Stimulated activated CD8-positive, alpha-beta memory T cell treated with anti-CD3 and anti-CD28 coated beads, Interleukin-12 subunit alpha, Interleukin-12 subunit beta, amount 100 ng/mL, for 24 hours (primary cell): Measurements from ENCODE around the gene LY6G5C.

Source experiments
- DNase-seq: peaks from one replicate; pipeline ENCODE4 v3.0.0-alpha.2; 2020; ENCODE audit errors: extremely low read depth

LY6G5C gene

DNA sequence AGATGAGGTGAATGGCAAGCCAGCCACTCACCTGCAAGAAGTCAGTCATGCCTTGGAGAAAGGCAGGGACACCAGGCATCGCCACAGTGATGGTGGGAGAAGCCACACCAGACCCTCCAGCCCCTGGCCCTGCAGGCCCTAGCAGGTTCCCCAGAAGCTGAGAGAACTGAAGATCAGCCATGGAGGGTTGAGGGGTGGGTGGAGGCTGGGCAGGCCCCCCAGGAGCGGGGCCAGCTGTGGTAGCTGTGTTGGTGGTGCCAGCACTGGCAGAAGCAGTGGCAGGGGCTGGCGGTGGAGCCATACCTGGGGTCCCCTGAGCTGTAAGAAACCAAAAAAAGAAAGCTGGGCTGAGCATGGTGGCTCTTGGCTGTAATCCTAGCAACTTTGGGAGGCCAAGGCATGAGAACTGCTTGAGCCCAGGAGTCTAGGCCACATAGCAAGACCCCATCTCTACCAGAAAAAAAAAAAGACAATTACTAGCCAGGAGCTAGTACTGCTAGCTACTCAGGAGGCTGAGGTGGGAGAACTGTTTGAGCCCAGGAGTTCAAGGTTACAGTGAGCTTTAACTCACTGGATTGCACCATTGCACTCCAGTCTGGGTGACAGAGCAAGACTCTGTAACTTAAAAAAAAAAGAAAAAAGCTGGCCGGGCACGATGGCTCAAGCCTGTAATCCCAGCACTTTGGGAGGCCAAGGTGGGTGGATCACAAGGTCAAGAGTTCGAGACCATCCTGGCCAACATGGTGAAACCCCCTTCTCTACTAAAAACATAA lies 37.9 kb downstream of the LY6G5C start:
- no peak for DNase-seq

DNA sequence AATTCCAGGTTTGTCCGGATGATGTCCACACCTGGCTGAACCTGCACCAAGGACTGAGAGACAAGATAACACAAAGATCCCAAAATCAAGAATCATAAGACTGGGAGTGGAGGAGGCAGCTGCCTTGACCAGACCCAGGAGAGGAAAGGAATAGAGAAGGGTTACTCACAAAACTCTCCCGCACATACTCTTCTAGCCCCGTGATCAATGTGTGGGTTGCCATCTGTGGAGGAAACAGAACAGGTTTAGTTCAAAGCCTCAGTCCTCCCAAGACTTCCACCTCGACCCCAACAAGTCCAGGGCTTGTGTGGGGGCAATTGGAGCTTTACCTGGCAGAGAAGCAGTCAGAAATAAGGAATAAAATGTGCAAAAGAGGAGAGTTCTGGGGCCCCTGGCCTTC lies 39.5 kb downstream of the LY6G5C start:
- no peak for DNase-seq

DNA sequence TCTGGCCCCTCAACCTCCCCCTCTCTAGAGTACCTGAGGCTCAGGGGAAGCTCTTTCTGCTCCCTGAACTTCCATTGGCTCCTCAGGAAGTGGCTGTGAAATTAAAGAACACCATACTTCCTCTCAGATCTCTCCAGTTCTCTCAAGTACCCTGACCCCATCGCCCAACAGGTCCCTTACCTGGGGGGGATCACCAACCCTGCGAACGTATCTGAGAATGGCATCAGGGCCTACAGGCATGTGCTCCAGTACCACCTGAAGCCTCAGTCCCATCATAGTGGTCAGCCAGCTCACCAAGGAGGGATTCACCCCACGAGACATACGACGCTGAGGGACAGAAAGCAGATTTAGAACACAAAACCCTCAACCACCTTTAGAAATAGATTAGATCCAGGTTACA lies 40.3 kb downstream of the LY6G5C start:
- DNase-seq = no peak

DNA sequence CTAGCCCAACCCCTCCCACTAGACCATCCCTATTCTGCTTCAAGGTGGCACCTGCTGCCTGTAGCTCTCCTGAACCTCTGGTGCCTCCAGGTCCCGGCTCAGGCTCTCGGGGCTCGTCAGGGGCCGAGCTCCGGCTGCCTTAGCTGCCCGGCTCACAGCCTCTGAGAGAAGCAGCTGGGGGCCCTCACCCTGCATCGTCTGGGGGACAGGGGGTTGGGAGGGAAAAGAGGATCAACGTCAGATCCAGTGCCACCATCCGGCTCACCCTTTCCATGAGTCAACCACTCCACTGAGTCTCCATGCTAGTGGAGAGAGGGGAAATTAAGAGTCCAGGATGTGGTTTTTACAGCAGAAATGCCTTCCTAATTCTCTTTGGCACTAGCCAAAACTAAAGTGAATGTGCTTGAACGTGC lies 41.4 kb downstream of the LY6G5C start:
- DNase-seq = no peak

DNA sequence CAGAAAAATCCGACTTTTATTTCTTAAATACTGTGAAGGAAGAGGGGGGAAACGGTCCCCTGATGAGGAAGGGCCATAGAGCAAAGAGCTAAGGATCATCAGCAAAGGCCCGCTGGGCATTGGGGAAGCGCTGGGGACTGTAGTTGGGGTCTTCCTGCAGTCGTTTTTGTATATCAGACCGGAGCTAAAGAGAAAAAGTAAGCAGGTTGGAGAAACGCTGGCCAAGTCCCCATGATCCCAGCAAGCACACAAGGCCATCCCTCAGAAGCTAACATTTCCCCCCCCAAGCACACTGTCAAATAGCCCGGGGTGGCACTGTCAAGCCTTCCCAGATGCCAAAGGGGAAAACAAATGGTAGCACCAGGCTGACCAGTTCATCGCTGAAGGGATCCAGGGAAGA lies 41.8 kb downstream of the LY6G5C start:
- DNase-seq = no peak

DNA sequence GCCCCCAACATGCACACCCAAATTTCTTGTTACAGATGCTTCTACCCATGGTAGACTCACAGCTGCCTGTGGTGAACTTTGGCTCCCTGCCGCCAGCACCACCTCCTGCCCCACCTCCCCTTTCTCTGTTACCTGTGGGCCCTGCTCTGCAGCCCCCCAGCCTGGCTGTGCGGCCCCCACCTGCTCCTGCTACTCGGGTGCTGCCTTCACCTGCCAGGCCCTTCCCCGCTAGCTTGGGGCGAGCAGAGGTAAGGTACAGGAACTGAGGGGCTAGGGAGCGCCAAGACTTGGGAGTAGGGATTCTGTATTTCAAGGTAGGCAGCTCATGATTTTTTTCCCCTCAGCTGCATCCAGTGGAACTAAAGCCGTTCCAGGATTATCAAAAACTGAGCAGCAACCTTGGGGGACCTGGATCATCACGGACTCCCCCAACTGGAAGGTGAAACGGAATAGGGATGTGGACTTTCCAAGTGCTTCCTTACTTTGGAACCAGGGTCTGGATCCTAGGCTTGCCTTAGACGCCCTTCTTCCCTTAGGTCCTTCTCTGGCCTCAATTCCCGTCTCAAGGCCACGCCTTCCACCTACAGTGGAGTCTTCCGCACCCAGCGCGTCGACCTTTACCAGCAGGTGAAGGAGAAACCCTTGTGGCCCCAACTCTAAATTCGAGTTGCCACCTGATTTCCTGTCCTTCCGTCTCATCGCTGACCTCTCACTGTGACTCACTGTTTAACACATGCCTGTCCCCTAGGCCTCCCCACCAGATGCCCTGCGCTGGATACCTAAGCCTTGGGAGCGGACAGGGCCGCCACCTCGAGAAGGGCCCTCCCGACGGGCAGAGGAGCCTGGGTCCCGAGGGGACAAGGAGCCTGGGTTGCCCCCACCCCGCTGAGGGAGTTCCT lies 43.9 kb downstream of the LY6G5C start:
- DNase-seq = no peak

DNA sequence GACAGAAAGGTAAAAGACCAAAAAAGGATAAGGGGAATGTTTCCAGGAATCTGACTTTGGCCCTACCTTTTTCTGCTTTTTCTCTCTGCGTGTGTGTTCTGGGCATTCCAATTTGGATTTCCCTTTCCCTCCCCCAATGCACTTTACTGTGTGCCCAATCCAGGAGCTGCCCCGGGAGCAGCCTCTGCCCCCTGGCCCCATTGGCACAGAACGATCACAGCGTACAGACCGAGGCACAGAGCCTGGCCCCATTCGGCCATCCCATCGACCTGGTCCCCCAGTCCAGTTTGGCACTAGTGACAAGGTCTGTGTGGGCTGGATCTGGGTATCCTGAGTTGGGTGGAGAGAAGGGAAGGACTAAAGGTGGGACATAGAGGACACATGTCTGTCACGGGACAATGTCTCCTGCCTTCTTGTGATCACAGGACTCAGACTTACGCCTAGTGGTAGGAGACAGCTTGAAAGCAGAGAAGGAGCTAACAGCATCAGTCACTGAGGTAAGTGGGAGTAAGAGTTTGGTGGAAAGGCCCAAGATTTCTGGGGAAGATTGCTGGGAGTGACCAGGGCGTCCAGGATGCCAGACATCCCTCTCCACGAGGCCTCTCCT lies 45.8 kb downstream of the LY6G5C start:
- no peak for DNase-seq

DNA sequence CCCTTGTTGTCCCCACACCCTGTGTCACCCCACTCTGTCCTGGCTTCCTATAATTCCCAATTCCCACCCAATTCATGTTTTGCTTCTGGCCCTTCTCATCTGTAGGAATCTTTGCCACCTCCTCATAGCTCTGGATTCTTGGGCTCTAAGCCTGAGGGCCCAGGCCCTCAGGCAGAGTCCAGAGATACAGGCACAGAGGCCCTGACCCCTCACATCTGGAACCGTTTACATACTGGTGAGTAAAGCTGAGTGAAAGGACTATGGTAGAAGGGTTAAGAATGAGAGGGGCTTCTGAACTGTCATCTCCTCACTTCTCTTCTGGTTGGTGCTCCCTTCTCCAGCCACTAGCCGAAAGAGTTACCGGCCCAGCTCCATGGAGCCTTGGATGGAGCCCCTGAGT lies 46.7 kb downstream of the LY6G5C start:
- no peak for DNase-seq

DNA sequence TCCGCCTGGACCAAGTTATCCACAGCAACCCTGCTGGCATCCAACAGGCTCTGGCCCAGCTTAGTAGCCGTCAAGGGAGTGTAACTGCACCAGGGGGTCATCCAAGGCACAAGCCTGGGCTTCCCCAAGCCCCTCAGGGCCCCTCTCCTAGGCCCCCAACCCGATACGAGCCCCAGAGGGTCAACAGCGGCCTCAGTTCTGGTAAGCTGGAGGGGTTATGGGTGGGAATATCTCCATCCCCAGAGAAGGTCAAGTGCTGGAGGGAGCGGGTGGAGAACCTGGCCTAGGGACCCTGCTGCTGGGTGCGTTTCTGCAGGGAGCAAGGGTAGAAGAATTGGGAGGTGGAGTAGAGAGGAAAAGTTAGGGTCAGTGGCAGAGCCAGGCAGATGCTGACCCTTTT lies 47.4 kb downstream of the LY6G5C start:
- no peak for DNase-seq

DNA sequence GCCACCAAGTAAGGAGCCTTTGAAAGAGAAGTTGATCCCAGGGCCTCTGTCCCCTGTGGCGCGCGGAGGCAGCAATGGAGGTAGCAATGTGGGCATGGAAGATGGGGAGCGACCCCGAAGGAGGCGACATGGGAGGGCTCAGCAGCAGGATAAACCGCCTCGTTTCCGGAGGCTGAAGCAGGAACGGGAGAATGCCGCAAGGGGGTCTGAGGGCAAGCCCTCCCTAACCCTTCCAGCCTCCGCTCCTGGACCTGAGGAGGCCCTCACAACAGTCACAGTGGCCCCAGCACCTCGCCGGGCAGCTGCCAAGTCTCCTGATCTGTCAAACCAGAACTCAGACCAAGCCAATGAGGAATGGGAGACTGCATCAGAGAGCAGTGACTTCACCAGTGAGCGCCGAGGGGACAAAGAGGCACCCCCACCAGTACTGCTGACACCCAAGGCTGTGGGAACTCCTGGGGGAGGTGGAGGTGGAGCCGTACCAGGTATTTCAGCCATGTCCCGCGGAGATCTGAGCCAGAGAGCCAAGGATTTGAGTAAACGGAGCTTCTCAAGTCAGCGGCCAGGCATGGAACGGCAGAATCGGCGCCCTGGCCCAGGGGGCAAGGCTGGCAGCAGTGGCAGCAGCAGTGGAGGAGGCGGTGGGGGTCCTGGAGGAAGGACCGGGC lies 48.5 kb downstream of the LY6G5C start:
- DNase-seq = no peak

DNA sequence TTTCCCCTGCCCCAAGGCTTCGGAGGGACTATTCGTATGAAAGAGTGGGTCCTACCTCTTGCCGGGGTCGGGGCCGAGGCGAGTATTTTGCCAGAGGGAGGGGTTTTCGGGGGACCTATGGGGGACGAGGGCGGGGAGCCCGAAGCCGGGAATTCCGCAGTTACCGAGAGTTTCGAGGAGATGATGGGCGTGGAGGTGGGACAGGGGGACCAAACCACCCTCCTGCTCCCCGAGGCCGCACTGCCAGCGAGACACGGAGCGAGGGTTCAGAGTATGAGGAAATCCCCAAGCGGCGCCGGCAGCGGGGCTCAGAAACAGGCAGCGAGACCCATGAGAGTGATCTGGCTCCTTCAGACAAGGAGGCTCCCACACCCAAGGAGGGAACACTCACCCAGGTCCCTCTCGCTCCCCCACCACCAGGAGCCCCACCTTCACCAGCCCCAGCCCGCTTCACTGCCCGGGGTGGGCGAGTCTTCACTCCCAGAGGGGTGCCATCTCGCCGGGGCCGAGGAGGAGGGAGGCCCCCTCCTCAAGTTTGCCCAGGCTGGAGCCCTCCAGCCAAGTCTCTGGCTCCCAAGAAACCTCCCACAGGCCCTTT lies 49.1 kb downstream of the LY6G5C start:
- no peak for DNase-seq

DNA sequence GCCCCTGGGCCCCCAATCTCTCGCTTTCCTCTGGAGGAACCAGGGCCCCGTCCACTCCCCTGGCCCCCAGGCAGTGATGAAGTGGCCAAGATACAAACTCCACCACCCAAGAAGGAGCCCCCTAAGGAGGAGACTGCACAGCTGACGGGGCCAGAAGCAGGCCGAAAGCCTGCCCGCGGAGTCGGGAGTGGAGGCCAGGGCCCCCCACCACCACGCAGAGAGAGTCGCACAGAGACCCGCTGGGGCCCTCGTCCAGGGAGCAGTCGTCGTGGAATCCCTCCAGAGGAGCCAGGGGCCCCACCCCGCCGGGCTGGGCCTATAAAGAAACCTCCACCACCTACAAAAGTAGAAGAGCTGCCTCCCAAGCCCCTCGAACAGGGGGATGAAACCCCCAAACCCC lies 49.7 kb downstream of the LY6G5C start:
- DNase-seq = no peak

DNA sequence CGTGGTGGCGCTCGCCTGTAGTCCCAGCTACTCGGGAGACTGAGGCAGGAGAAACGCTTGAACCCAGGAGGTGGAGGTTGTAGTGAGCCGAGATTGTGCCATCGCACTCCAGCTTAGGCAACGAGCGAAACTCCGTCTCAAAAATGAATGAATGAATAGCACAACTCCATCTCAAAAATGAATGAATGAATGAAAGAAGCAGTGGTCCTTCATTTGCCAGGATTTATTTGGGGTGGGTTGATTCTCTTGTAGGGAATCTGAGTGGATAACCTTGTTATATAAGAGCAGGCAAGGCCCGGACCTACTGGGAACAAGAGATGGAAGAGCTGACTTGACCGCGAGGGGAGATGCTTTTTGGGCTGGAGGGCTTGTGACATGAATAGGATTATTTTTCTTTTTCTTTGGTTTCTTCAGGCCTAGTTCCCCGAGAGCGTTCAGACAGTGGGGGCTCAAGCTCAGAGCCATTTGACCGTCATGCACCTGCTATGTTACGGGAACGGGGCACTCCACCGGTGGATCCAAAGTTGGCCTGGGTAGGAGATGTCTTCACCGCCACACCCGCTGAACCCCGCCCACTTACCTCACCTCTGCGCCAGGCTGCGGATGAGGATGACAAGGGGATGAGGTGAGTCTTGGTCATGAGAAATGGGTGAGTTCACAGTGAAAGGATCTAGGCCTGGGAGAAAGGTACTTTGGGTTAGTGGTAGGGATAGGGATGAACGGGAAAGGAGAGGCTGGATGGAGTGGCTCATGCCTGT lies 50.5 kb downstream of the LY6G5C start:
- no peak for DNase-seq

DNA sequence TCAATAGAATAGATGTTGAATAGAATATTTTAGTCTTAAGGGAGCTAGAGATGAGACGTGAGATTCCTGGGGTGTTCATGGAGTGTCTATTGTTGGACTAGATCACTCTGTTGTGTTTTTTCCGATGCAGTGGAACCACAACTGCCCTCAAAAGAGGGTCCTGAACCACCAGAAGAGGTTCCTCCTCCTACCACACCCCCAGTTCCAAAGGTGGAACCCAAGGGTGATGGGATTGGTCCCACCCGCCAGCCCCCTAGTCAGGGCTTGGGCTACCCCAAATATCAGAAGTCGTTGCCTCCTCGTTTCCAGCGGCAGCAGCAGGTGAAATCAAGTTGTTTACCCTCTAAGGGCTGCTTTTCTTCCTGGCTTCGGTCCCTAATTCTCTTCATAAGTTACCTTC lies 51.9 kb downstream of the LY6G5C start:
- DNase-seq = no peak

DNA sequence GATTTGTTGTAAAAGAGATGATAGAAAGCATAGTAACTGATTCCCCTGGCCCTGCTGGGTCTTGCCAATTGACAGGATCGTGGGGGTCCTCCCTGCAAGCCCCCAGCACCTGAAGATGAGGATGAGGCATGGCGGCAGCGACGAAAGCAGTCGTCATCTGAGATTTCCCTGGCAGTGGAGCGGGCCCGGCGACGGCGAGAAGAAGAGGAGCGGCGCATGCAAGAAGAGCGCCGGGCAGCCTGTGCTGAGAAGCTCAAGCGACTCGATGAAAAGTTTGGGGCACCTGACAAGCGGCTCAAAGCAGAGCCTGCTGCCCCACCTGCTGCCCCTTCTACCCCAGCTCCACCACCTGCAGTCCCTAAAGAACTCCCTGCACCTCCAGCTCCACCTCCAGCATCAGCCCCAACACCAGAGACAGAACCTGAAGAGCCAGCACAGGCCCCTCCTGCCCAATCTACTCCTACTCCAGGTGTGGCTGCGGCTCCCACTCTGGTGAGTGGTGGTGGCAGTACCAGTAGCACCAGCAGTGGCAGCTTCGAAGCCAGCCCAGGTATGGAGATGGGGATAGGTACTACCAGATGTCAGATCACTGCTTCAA lies 53.1 kb downstream of the LY6G5C start:
- DNase-seq = no peak

DNA sequence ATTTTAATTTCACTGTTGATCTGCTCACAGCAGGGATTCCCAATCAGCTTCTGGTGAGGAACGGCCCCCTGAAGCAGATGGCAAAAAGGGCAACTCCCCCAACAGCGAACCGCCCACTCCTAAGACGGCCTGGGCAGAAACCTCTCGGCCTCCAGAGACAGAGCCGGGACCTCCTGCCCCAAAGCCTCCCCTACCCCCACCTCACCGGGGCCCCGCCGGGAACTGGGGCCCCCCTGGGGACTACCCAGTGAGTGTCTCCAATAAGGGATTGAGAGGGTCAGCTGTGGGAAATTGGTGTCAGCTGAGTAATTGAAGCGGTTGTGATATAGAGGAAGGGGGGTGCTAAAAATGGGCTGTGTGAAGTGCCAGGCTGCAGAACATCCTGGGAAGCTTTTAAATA lies 53.9 kb downstream of the LY6G5C start:
- DNase-seq = no peak
